ENCODE data around the gene ZNF500. TPM values are rescaled to one million over a fixed set of nuclear protein-coding genes. Genes with fewer than 3 reads are reported as not detected.

ZNF500 gene
- total RNA-seq, 1 experiment from 2014 or later = 10.4 TPM

DNA sequence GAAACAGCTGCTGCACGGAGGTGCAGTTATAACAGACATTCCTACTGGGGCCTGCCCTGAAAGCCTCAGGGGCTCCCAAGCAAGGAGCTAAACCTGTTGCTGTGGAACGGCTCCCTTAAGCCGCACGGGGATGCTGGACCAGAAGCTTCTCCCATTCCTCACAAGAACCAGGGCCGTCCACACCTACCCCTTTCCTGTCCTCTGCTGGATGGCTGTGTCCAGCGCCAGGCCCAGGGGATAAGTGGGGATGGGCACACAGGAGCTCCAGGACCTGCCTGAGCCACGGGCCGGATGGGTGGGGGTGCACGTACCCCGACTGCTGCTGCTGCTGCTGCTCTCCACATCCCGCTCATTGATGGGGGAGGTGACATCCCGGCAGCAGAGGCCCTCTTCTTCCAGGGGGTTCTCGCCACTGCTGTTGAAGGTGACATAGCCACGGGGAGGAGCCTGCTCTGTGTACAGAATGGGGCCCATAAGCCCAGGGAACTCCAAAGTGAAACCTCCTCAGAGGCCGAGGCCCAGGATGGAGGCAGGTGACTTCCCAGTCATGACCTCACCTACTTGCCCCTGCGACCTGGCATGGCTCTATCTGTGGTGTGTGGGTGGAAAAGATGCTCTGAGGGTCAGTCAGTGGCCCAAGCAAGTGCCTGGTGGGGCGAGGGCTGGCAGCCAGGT is 65.0 kb downstream of the ZNF500 start:
- no peak overlapping the region for H3K27ac ChIP-seq (ENCODE audit: low read length)
- no peak overlapping the region for H3K4me2 ChIP-seq (ENCODE audit: low read length)
- CTCF ChIA-PET = no interaction called here
- DNase-seq (no peak), ATAC-seq (no peak)
- no peak overlapping the region for H3K4me3 ChIP-seq (ENCODE audit: low read length)
- H3K9me3 ChIP-seq (ENCODE audit: low read length) = no peaks in the 10 kb centered on the region
- no peaks in the 10 kb centered on the region for H3K27me3 ChIP-seq (ENCODE audit: low read length)
- intact Hi-C loops (cut with micrococcal nuclease) = no loop called here
- H3K9me2 ChIP-seq (replicated peaks; ENCODE audit: low read length) = no peaks in the 10 kb centered on the region
- no TSS peak for BruUV-seq (replicated peaks)
- H3F3A ChIP-seq (ENCODE audit: low read length, unreplicated experiment) = no peaks in the 10 kb centered on the region
- POLR2A ChIA-PET (ENCODE audit: unreplicated experiment) = interaction anchor here (0.6 kb wide), 1 partner anchor 32 kb away, joined by 3 read pairs; the partner anchor contains the start of gene DNAAF8
- no peaks in the 10 kb centered on the region for H3K79me2 ChIP-seq (ENCODE audit: low read length)
- no peak overlapping the region for H3K9ac ChIP-seq (ENCODE audit: low read length)
- no peaks in the 10 kb centered on the region; the same call in 1 of the 2 replicates for H3K36me3 ChIP-seq (ENCODE audit: low read depth, low read length)
- TF ChIP-seq, protein P1, sequence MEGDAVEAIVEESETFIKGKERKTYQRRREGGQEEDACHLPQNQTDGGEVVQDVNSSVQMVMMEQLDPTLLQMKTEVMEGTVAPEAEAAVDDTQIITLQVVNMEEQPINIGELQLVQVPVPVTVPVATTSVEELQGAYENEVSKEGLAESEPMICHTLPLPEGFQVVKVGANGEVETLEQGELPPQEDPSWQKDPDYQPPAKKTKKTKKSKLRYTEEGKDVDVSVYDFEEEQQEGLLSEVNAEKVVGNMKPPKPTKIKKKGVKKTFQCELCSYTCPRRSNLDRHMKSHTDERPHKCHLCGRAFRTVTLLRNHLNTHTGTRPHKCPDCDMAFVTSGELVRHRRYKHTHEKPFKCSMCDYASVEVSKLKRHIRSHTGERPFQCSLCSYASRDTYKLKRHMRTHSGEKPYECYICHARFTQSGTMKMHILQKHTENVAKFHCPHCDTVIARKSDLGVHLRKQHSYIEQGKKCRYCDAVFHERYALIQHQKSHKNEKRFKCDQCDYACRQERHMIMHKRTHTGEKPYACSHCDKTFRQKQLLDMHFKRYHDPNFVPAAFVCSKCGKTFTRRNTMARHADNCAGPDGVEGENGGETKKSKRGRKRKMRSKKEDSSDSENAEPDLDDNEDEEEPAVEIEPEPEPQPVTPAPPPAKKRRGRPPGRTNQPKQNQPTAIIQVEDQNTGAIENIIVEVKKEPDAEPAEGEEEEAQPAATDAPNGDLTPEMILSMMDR (conservative IDR thresholded peaks at IDR 0.05; ENCODE audit: low read depth, low read length) = no peak
- TF ChIP-seq EZH2 (IDR thresholded peaks at IDR 0.05; ENCODE audit: low read length, unreplicated experiment) (no peak), EZH2phosphoT487 (IDR thresholded peaks at IDR 0.05; ENCODE audit: borderline replicate concordance, low read length) (no peak)
- H4K20me1 ChIP-seq (ENCODE audit: low read length) = no peaks in the 10 kb centered on the region
- no peaks in the 10 kb centered on the region for H3K4me1 ChIP-seq (ENCODE audit: insufficient read depth, low read length)
- no peak overlapping the region for H2AFZ ChIP-seq (ENCODE audit: low read length)

DNA sequence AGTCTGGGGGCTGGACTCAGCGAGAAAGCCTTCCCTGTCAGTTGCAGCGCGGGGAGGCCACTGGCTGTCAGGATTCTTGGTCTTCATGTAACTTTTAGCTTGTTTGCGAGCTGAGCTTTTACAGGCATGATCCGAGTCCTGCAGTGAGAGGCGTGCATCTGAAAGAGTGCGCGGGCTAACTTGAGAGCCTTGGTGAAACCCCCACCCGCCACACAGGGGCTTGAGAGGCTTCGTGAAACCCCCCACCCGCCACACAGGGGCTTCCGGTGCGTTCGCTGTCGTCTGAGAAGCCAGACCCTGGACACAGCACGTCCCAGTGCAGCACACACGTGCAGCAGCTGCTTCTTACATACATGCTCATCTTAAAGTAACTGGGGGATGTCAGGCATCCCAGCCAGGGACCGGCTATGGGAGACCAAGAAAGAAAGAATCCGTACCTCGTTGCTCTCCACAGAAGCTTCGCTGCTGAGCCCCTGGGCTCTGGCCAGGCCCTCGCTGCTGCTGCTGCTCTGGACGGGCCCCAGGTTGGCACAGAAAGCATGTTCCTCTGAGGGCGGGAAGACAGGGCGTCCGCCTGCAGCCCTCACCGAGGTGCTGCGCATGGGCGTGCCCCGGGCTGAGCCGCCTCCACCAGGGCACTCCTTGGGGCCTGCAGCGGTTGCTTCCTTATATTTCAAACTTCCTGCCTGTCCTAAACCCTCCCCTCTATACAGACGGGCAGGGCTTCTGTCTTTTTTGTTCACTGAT is 65.8 kb downstream of the ZNF500 start:
- Histone ChIP-seq H3K27me3 (ENCODE audit: low read length) (no peaks in the 10 kb centered on the region), H3K4me1 (ENCODE audit: insufficient read depth, low read length) (no peaks in the 10 kb centered on the region), H3K79me2 (ENCODE audit: low read length) (no peaks in the 10 kb centered on the region), H3K4me2 (ENCODE audit: low read length) (no peak overlapping the region), H4K20me1 (ENCODE audit: low read length) (no peaks in the 10 kb centered on the region), H3K4me3 (ENCODE audit: low read length) (no peak overlapping the region), H3F3A (ENCODE audit: low read length, unreplicated experiment) (no peaks in the 10 kb centered on the region), H2AFZ (ENCODE audit: low read length) (no peak overlapping the region), H3K9ac (ENCODE audit: low read length) (no peak overlapping the region), H3K9me3 (ENCODE audit: low read length) (no peaks in the 10 kb centered on the region), H3K9me2 (replicated peaks; ENCODE audit: low read length) (no peaks in the 10 kb centered on the region), H3K27ac (ENCODE audit: low read length) (no peak overlapping the region), H3K36me3 (ENCODE audit: low read depth, low read length) (no peaks in the 10 kb centered on the region; the same call in 1 of the 2 replicates)
- no peak for TF ChIP-seq EZH2 (IDR thresholded peaks at IDR 0.05; ENCODE audit: low read length, unreplicated experiment)
- no peak for TF ChIP-seq EZH2phosphoT487 (IDR thresholded peaks at IDR 0.05; ENCODE audit: borderline replicate concordance, low read length)
- TF ChIP-seq, protein P1 (conservative IDR thresholded peaks at IDR 0.05; ENCODE audit: low read depth, low read length) = no peak
- no TSS peak for BruUV-seq (replicated peaks)
- DNase-seq (no peak), ATAC-seq (no peak)
- ChIA-PET CTCF (interaction anchor here (0.6 kb wide), 1 partner anchor 21 kb away, joined by 3 read pairs; no protein-coding TSS in a partner anchor), POLR2A (ENCODE audit: unreplicated experiment) (no interaction called here)
- intact Hi-C loops (cut with micrococcal nuclease) = no loop called here
